Neural cell (in vitro differentiated cells): ENCODE measurements around the gene SPECC1. TPM values are rescaled to one million over a fixed set of nuclear protein-coding genes. Genes with fewer than 3 reads are reported as not detected.

Experiments used
- H2AFZ ChIP-seq: fragments of 200-600, 300-800 bp; sonication (generic), shearing (Covaris generic); 2 replicates; pipeline ENCODE4 v1.6.0; 2014; ENCODE audit warnings: low read depth, mild to moderate bottlenecking, antibody characterized with exemption, low read length, moderate library complexity
- H3F3A ChIP-seq: fragments of 200-600 bp; shearing (Covaris generic); 2 replicates; pipeline ENCODE4 v1.6.1; 2016; ENCODE audit warnings: mild to moderate bottlenecking, moderate library complexity, mixed read lengths, antibody characterized with exemption, low read length; ENCODE audit not compliant: insufficient read depth, poor library complexity, severe bottlenecking
- H3K27ac ChIP-seq: fragments of 200-600, 300-800 bp; sonication (generic), shearing (Covaris generic); 2 replicates; pipeline ENCODE4 v1.5.1; 2014; ENCODE audit warnings: mild to moderate bottlenecking, low read length, moderate library complexity
- H3K27me3 ChIP-seq: fragments of 300-800, 200-600 bp; sonication (generic), shearing (Covaris generic); 2 replicates; pipeline ENCODE4 v1.6.0; 2014; ENCODE audit warnings: mild to moderate bottlenecking, low read depth, low read length, moderate library complexity; ENCODE audit not compliant: insufficient read depth
- H3K36me3 ChIP-seq: fragments of 300-800, 200-600 bp; sonication (generic), shearing (Covaris generic); 2 replicates; pipeline ENCODE4 v1.5.1; 2014; ENCODE audit warnings: mild to moderate bottlenecking, antibody characterized with exemption, low read length, moderate library complexity; ENCODE audit not compliant: insufficient read depth
- H3K4me2 ChIP-seq: fragments of 300-800, 200-600 bp; sonication (generic), shearing (Covaris generic); 2 replicates; pipeline ENCODE4 v1.6.0; 2014; ENCODE audit warnings: mild to moderate bottlenecking, low read length
- H3K4me3 ChIP-seq: fragments of 300-800, 200-600 bp; sonication (generic), shearing (Covaris generic); 2 replicates; pipeline ENCODE4 v1.5.1; 2014; ENCODE audit warnings: mild to moderate bottlenecking, low read length, moderate library complexity
- H3K79me2 ChIP-seq: fragments of 200-600 bp; shearing (Covaris generic); replicated peaks from 2 replicates; pipeline ENCODE4 v1.6.0; 2014; ENCODE audit warnings: mild to moderate bottlenecking, low read length, moderate library complexity; ENCODE audit not compliant: insufficient read depth
- H3K9ac ChIP-seq: fragments of 300-800, 200-600 bp; sonication (generic), shearing (Covaris generic); 2 replicates; pipeline ENCODE4 v1.6.1; 2016; ENCODE audit warnings: mild to moderate bottlenecking, low read length, mixed read lengths
- H3K9me2 ChIP-seq: fragments of 200-600 bp; shearing (Covaris generic); 2 replicates; pipeline ENCODE4 v1.6.1; 2016; ENCODE audit warnings: mild to moderate bottlenecking, low read length, mixed read lengths; ENCODE audit not compliant: insufficient read depth
- H3K9me3 ChIP-seq: fragments of 200-600, 300-800 bp; sonication (generic), shearing (Covaris generic); 2 replicates; pipeline ENCODE4 v1.6.1; 2016; ENCODE audit warnings: mild to moderate bottlenecking, mixed run types, low read length, moderate library complexity, mixed read lengths
- H4K20me1 ChIP-seq: fragments of 200-600 bp; shearing (Covaris generic); 2 replicates; pipeline ENCODE4 v1.6.1; 2016; ENCODE audit warnings: mild to moderate bottlenecking, mixed run types; ENCODE audit not compliant: insufficient read depth
- CTCF ChIP-seq: fragments of 450-650 bp; IDR thresholded peaks from 2 replicates; pipeline ENCODE4 v1.5.1; 2014; ENCODE audit warnings: antibody characterized with exemption, mild to moderate bottlenecking, moderate library complexity; ENCODE audit not compliant: poor library complexity, severe bottlenecking
- EP300 ChIP-seq: fragments of 450-650 bp; conservative IDR thresholded peaks from 2 replicates; pipeline ENCODE4 v1.6.1; 2014; ENCODE audit warnings: antibody characterized with exemption, mild to moderate bottlenecking, moderate library complexity; ENCODE audit not compliant: poor library complexity, severe bottlenecking
- EZH2 ChIP-seq: fragments of 200-600, 300-800 bp; shearing (Covaris generic), sonication (generic); IDR thresholded peaks from 2 replicates; pipeline ENCODE4 v1.6.1; 2014; ENCODE audit warnings: antibody characterized with exemption, low read length, borderline replicate concordance, mild to moderate bottlenecking; ENCODE audit not compliant: insufficient read depth, poor library complexity, severe bottlenecking
- MXI1 ChIP-seq: fragments of 450-650 bp; conservative IDR thresholded peaks from 2 replicates; pipeline ENCODE4 v1.6.1; 2014; ENCODE audit warnings: antibody characterized with exemption, mild to moderate bottlenecking; ENCODE audit not compliant: poor library complexity, severe bottlenecking
- POLR2AphosphoS5 ChIP-seq: IDR thresholded peaks from 2 replicates; pipeline ENCODE4 v1.6.1; 2012
- RAD21 ChIP-seq: fragments of 450-650 bp; conservative IDR thresholded peaks from 2 replicates; pipeline ENCODE4 v1.6.1; 2014; ENCODE audit warnings: antibody characterized with exemption, mild to moderate bottlenecking, moderate library complexity
- REST ChIP-seq: IDR thresholded peaks from 2 replicates; pipeline ENCODE4 v1.6.1; 2012; ENCODE audit warnings: borderline replicate concordance
- SMC3 ChIP-seq: fragments of 450-650 bp; conservative IDR thresholded peaks from 2 replicates; pipeline ENCODE4 v1.6.1; 2014; ENCODE audit warnings: antibody characterized with exemption, mild to moderate bottlenecking, moderate library complexity; ENCODE audit not compliant: poor library complexity
- TAF1 ChIP-seq: IDR thresholded peaks from 2 replicates; pipeline ENCODE4 v1.6.1; 2012; ENCODE audit warnings: low read depth
- polyA plus RNA-seq: library from polyadenylated mRNA; depleted of rRNA; stranded (reverse); fragments of >200 nt; gene quantifications from 2 replicates; pipeline ENCODE4 v1.2.3, GENCODE V29; 2014

Gene SPECC1
- polyA plus RNA-seq, 1 donor from 2014 or later, result 8.6 TPM

GRCh38 chr17:20173091-20173490 lies 163.9 kb downstream of the SPECC1 start:
- H3K4me3 ChIP-seq, result no peak overlapping the region
- no peaks in the 10 kb centered on the region for H3K36me3 ChIP-seq
- no peak overlapping the region for H3K9ac ChIP-seq
- no peaks in the 10 kb centered on the region for H3F3A ChIP-seq
- H3K79me2 ChIP-seq, result peaks cover 12% of the 10 kb centered on the region
- H3K27ac ChIP-seq, result no peak overlapping the region
- no peak overlapping the region for H3K4me2 ChIP-seq
- H3K9me2 ChIP-seq, result no peaks in the 10 kb centered on the region
- no peaks in the 10 kb centered on the region for H4K20me1 ChIP-seq
- no peak overlapping the region for H2AFZ ChIP-seq
- no peaks in the 10 kb centered on the region for H3K27me3 ChIP-seq
- no peaks in the 10 kb centered on the region for H3K9me3 ChIP-seq
- no peak for TF ChIP-seq TAF1
- no peak for TF ChIP-seq EZH2
- no peak for TF ChIP-seq MXI1
- TF ChIP-seq REST, result no peak
- no peak for TF ChIP-seq EP300
- TF ChIP-seq RAD21, result no peak
- TF ChIP-seq CTCF, result no peak
- TF ChIP-seq POLR2AphosphoS5, result no peak
- no peak for TF ChIP-seq SMC3

GRCh38 chr17:20174588-20175265 lies 165.6 kb downstream of the SPECC1 start:
- no peaks in the 10 kb centered on the region for H3F3A ChIP-seq
- H3K9me2 ChIP-seq, result no peaks in the 10 kb centered on the region
- no peak overlapping the region for H2AFZ ChIP-seq
- no peak overlapping the region for H3K27ac ChIP-seq
- no peak for TF ChIP-seq POLR2AphosphoS5
- no peak for TF ChIP-seq RAD21
- TF ChIP-seq CTCF, result no peak
- no peak for TF ChIP-seq REST
- TF ChIP-seq MXI1, result no peak
- no peak for TF ChIP-seq TAF1
- no peak for TF ChIP-seq SMC3
- TF ChIP-seq EP300, result no peak
- TF ChIP-seq EZH2, result no peak
- no peak overlapping the region for H3K4me3 ChIP-seq
- H3K9me3 ChIP-seq, result no peaks in the 10 kb centered on the region
- peaks cover 6% of the 10 kb centered on the region for H3K79me2 ChIP-seq
- H3K9ac ChIP-seq, result no peak overlapping the region
- H3K4me2 ChIP-seq, result no peak overlapping the region
- no peaks in the 10 kb centered on the region for H3K27me3 ChIP-seq
- H4K20me1 ChIP-seq, result no peaks in the 10 kb centered on the region
- H3K36me3 ChIP-seq, result no peaks in the 10 kb centered on the region
